GM19099 (cell line): ENCODE results near the gene WDHD1.

Experiments
- POLR2A ChIP-seq: IDR thresholded peaks from 3 replicates; pipeline ENCODE4 v1.6.1; 2011; ENCODE audit warnings: low read depth; ENCODE audit not compliant: insufficient read length; ENCODE audit errors: extremely low read depth

The WDHD1 gene

GRCh38 chr14:54901380-54902142 is 125.3 kb downstream of the WDHD1 start:
- TF ChIP-seq POLR2A, result no peak

GRCh38 chr14:54899573-54899972 is 127.3 kb downstream of the WDHD1 start:
- TF ChIP-seq POLR2A, result no peak

- TF ChIP-seq POLR2A, result no peak
These were observed 131.2 kb downstream of the WDHD1 start for GRCh38 chr14:54895683-54896082.

GRCh38 chr14:54894995-54895394 is 131.9 kb downstream of the WDHD1 start:
- no peak for TF ChIP-seq POLR2A

GRCh38 chr14:54893151-54893760 is 133.6 kb downstream of the WDHD1 start:
- TF ChIP-seq POLR2A, result no peak

- no peak for TF ChIP-seq POLR2A
These were observed 135.2 kb downstream of the WDHD1 start for GRCh38 chr14:54891471-54892245.

GRCh38 chr14:54890788-54891187 is 136.1 kb downstream of the WDHD1 start:
- no peak for TF ChIP-seq POLR2A

GRCh38 chr14:54889919-54890318 is 137.0 kb downstream of the WDHD1 start:
- TF ChIP-seq POLR2A, result no peak
